HG03571 (cell line): Measurements from ENCODE around the gene HUNK.
"Not testable (repeated sequence)": the region's sequence is repeated elsewhere in the genome, so short reads cannot be mapped to it uniquely, and the experiment has no call there.

Experiments
- ATAC-seq: cut with Tn5 transposase; IDR thresholded peaks from one replicate; pipeline ENCODE4 v1.9.1; 2021; ENCODE audit not compliant: unreplicated experiment

HUNK gene

DNA sequence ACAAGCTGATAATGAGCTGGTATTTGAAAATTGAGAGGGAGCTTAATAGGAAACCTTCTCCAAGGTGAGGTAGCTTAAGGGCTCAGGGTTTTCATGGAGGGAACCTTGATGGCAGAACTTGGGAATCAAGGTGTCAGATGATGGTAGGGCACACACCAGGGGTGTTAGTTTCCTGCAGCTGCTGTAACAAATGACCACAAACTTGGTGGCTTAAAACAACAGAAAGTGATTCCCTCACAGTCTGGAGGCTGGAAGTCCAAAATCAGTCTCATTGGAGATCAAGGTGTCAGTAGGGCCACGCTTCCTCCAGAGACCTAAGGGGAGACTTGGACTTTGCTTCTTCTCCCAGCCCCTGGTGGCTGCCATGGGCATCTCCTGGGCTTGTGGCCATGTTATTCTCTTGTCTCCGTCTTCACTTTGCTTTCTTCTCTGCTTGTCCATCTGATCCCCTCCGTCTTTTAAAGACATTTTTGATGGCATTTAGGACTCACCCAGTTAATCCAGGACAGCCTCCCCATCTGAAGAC is 45.5 kb downstream of the HUNK start:
- no peak for ATAC-seq

- no peak for ATAC-seq
Observed at GRCh38 chr21:31920275-31920674, 47.5 kb downstream of the HUNK start.

GRCh38 chr21:31921079-31921478 is 48.3 kb downstream of the HUNK start:
- ATAC-seq: no peak

DNA sequence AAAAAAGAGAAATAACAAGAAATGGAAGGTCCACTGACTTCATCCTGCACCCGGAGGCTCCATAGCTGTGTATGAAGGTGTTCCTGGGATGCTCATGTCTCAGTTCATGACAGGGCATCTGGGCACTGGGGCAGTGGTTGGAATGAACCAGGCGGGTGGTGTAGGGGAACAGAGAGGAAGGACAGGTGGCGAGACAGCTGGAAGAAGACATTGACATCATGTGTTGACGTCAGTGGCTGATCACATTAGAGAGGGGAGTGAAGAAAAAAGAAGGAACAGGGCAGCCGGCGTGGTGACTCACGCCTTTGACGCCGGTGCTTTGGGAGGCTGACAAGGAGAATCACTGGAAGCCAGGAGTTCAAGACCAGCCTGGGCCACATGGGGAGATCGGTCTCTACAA is 50.1 kb downstream of the HUNK start:
- no peak for ATAC-seq

GRCh38 chr21:31923756-31924155 is 50.9 kb downstream of the HUNK start:
- no peak for ATAC-seq

DNA sequence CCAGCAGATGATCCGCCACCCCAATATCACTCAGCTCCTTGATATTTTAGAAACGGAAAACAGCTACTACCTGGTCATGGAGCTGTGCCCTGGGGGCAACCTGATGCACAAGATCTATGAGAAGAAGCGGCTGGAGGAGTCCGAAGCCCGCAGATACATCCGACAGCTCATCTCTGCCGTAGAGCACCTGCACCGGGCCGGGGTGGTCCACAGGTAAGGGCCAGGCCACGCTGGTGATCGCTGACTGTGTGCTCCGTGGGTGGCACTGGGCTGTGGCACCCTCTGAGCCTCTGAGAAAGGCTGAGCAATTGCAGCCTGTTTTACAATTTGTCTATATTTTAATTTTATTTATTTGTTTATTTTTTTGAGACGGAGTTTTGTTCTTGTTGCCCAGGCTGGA is 51.7 kb downstream of the HUNK start:
- no peak for ATAC-seq

DNA sequence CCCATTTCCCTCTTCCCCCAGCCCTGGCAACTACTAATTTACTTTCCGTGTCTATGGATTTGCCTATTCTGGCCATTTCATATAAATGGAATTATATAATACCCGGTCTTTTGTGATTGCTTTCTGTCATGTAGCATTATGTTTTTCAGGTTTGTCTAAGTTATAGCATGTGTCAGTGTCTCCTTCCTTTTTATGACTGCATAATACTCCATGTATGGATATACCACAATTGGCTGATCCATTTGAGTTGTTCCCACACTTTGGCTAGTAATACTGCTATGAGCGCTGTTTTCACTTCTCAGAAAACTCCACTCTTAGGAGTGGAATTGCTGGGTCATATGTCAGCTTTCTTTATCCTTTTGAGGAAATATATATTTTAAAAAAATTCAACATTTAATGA is 53.7 kb downstream of the HUNK start:
- no peak for ATAC-seq

DNA sequence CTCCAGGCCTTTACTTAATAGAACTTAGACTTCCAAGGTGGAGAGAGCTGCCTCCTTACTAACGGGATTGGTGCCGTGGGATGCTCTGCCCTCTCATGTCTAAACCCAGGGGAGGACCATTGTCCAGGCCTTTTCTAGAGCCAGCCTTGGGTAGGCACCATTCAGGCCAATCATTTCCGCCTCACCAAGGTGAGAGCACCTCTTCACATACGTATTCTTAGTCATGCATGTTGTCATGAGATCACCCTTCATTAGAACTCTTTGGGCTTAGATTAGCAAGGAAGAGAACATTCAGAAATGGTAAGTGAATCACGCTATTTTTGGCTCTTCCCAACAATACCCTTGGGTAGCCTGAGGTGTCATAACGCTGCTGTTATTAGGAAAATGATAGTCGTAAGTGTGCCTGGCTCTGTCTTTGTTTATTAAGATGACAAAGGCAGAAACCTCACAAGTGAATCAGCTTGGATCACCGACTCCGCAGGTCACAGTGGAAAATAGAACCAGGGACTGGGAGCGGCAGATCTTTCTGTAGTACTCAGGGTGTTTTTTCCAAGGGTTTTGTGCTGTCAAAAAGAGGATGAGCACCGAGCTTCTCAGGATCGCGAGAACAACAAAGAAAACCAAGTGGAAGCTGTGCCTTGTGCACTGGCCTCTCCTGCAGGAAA is 55.0 kb downstream of the HUNK start:
- no peak for ATAC-seq

GRCh38 chr21:31928656-31929055 is 55.8 kb downstream of the HUNK start:
- no peak for ATAC-seq

DNA sequence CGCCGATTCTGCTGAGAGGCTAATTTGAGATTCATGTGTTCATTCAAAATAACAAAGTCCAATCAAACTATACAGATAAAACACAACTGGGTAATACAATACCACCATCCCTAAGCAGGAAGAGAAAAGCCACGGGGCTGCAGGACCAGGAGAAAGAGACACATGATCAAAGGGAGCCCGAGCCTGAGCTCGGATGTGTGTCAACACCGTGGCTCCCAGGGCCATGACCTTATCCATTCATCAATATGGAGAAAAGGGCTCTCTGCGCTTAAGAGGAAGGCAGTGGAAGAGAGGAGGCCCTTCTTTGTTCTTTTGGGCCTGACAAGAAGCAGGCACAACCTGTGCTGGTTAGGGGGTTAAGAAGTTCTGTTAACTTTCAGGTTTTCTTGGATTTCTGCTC is 56.7 kb downstream of the HUNK start:
- ATAC-seq: no peak

GRCh38 chr21:31930001-31930400 is 57.2 kb downstream of the HUNK start:
- no peak for ATAC-seq

DNA sequence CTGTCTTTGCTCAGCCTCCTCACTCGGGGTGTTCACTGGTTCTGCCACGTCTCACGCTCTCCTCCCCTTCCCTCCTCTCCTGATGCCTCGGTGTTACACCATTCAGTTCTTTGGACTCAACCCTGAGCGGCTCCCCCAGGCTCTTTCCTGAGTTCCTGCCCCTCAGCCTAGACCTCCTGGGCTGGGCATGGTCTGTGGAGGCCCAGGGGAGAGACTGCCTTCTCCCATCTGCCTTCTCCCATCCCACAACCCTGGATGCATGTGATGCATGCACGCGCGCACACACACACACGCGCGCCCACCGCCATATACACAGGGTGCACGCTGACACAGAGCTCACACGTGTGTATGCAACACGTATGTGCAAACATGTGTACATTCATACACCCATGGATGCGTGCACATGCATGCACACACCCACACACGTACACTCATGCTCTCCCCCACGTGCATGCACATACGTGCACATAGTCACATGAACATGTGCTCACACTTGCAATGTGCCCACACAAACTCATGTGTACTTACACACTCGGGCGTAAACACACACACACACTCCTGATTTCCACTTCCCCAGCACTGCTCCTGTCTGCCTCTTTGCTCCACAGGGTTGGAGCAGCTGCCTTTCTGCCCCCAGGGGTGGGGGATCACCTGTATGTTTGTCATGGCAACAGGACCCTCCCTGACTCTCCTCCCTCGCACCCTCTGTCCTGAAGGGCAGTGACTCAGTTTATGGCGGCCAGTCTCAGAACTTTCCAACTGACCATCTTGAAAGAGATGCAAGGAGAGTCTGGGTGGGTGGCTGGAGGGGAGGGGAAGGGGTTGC is 59.0 kb downstream of the HUNK start:
- no peak for ATAC-seq

DNA sequence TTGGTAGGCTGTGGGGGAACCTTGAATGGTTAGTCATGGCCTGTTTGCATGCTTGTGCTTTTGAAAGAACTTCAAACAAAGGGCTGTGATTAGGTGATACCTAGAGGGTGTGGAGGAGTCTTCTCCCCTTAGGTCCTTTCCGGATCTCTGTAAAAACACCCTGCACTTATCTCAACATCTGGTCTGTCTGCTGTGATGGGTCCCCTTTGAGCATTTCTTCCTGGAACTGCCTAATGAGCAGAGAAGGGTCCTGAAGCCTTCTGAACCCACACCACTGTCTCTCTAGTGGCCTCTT is 59.6 kb downstream of the HUNK start:
- no peak for ATAC-seq

GRCh38 chr21:31937303-31937702 is 64.5 kb downstream of the HUNK start:
- ATAC-seq: no peak

DNA sequence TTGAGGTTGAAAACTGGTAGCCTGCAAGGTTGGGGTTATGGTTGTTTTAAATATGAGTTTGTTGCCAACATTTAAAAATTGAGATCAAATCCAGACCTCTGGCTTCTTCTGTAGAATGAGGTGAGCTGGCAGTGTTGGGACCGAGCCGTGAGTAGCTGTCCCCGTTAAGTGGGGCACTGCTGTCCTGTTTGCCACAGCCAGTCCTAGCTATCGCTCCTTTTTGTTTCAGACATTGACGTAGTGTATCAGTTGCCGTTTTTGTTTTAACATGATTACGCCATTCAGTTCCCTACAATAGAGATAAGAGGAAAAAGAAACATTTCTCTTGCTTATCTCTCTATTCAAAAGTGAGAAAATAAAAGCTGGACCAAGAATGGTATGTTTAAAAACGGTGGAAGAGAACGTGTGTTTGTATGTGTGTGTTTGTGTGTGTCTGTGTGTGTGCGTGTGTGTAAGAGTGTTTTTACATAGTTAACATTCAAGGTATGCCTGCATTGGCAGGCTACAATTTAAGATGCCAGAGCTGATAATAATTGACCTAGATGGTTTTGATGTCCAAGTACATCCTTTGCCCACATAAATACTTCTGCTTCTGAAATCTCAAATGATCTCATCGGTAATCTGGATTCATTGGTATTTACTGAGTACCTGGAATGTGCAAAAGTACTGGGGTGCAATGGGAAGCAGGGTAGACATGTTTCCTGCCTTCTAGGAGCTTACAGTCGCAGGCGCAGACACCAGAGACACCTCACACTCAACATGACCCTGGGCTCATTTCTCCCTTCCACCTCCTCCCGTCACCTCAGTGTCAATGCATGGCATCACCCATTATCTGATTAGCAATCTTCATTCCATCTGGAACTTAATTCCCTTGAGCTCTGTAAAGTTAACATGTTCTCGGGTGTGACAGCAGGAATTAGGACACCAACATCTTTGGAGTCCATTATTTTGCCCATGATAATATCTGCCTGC is 65.8 kb downstream of the HUNK start:
- ATAC-seq: no peak

- no peak for ATAC-seq
Observed at GRCh38 chr21:31941694-31942093, 68.9 kb downstream of the HUNK start.

DNA sequence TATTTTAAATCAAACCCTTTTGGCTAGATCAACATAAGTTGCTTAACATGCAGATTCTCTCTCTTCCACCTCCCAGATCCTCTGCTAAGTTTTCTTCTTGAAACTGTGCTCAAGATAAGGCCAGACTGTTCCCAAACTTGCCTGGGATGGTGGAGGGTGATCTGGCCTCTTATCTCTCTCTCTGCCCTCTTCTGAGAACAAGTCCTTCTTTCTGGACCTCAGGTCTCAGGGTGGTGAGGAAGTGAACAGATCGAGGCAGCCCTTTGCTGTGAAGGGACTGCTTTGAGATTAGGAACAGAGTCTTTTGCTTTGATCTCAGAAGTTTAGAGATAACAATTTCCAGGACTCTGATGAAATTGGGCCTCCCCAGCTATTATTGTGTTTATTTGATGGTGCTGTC is 70.7 kb downstream of the HUNK start:
- no peak for ATAC-seq

DNA sequence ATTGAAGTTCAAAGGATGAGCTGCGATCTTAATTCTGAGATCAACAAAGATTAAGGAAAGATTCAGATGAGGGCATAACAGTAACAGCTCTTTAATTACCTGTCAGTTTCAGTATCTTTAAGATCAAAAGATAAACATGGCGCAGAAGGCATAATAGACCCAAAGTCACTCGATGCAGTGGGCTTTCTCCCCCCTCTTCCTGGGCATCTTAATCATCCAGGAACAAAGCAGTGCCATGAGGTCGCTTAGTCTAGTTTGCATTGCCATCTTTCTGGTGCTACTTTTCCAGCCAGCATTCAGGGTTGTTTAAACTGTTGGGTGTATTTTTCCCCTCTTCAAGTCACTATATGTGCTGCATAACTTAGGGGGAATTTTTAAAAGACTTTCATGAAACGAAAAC is 72.3 kb downstream of the HUNK start:
- ATAC-seq: no peak

- ATAC-seq: no peak
Observed at GRCh38 chr21:31945546-31945945, 72.7 kb downstream of the HUNK start.

GRCh38 chr21:31946231-31946630 is 73.4 kb downstream of the HUNK start:
- no peak for ATAC-seq

DNA sequence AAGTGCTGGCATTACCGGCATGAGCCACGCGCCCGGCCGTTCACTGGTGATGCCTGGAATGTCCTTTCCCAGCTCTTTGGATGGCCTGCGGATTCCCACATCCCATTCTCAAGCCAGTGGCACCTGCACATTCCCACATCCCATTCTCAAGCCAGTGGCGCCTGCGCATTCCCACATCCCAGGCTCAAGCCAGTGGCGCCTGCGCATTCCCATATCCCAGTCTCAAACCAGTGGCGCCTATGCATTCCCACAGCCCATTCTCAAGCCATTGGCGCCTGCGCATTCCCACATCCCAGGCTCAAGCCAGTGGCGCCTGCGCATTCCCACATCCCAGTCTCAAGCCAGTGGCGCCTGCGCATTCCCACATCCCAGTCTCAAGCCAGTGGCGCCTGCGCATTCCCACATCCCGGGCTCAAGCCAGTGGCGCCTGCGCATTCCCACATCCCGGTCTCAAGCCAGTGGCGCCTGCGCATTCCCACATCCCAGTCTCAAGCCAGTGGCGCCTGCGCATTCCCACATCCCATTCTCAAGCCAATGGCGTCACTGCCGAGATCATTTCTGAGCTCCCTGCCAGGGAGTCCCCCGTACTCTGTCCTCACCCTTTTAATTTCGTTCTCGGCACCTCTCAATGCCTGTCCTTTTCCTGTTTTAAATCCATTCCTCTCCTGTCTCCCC is 74.2 kb downstream of the HUNK start:
- ATAC-seq: not testable (repeated sequence)
